Right lobe of liver (tissue), 6 donors: ENCODE results near the gene AOC2. TPM values are rescaled to one million over a fixed set of nuclear protein-coding genes. Genes with fewer than 3 reads are reported as not detected.
"Not testable (repeated sequence)": the region's sequence is repeated elsewhere in the genome, so short reads cannot be mapped to it uniquely, and the experiment has no call there.

Source experiments
- ATAC-seq, 4 donors: fragments of 200-7000 bp; cut with Tn5 transposase; one replicate each; pipeline ENCODE4 v1.9.1; 2020; ENCODE audit warnings: mild to moderate bottlenecking in 4 of 4, moderate library complexity in 4 of 4
- DNase-seq, 3 donors: peaks; one replicate each; pipeline ENCODE4 v3.0.0-alpha.2; 2020
- H3K27ac ChIP-seq, 3 donors: fragments of 200-600 bp; one replicate each; pipeline ENCODE4 v1.8.0; 2022
- H3K27me3 ChIP-seq, 2 donors: fragments of 200-600 bp; one replicate each; pipeline ENCODE4 v1.8.0; 2022
- H3K36me3 ChIP-seq, 4 donors: fragments of 200-600 bp; sonication (generic) in 1 of 4; one replicate each; pipeline versions ENCODE4 v1.5.1 to v1.8.0; 2017 to 2022; ENCODE audit warnings: control low read depth in 1 of 4
- H3K4me1 ChIP-seq, 4 donors: fragments of 200-600 bp; sonication (generic) in 1 of 4; one replicate each; pipeline versions ENCODE4 v1.5.1 to v1.8.0; 2017 to 2022; ENCODE audit warnings: control low read depth in 1 of 4
- H3K4me3 ChIP-seq, 3 donors: fragments of 200-600 bp; one replicate each; pipeline ENCODE4 v1.8.0; 2022
- H3K9me3 ChIP-seq, 4 donors: fragments of 200-600 bp; sonication (generic) in 1 of 4; one replicate each; pipeline versions ENCODE4 v1.5.1 to v1.8.0; 2017 to 2022; ENCODE audit warnings: control low read depth in 1 of 4
- POLR2A ChIP-seq: fragments of 450-650 bp; IDR thresholded peaks from one replicate; pipeline ENCODE4 v1.6.1; 2017; ENCODE audit warnings: antibody characterized with exemption, mild to moderate bottlenecking
- WGBS: methylation state at CpG from one replicate; pipeline ENCODE4 v1.1.6; 2018; ENCODE audit warnings: low coverage, low lambda C conversion rate; ENCODE audit not compliant: insufficient coverage; ENCODE audit errors: missing lambda C conversion rate; 5-methylcytosine and 5-hydroxymethylcytosine counted together
- intact Hi-C, 2 donors: fragments of 100-400 bp; cut with DNase I; formaldehyde crosslinking; loops; one replicate each; pipeline versions ENCODE4 v1.11.2 to v1.14.1; 2022
- total RNA-seq, 6 experiments: library from RNA; depleted of rRNA in 2 of 6; stranded (reverse); fragments of >200 nt in 2 of 6; fragmentation: NEBNext Ultra II Directional in 3 of 6; extraction: Animal tissue kit (Norgen Biotek cat#: 25700) in 3 of 6; gene quantifications; one replicate each; pipeline versions ENCODE4 v1.1.0 to v1.2.4, GENCODE V29; 2016 to 2023
- TF ChIP-seq, protein P1 (sequence below), 4 donors: fragments of 200-600 bp in 3 of 4; fragments of 450-650 bp in 1 of 4; IDR thresholded peaks; one replicate each; pipeline versions ENCODE4 v1.5.1 to v1.8.0; 2016 to 2022; ENCODE audit warnings: antibody characterized with exemption in 4 of 4, mild to moderate bottlenecking in 2 of 4
- donor health status: DM: no; HTN: yes; CAD: no.
- donor health status: DM: no; HTN: no; CAD: no.
- donor health status: DM: no; HTN: no; CAD: no.
- donor health status: DM: no; HTN: yes; CAD: no.
- donor health status: DM: no; HTN: yes; CAD: no.

Gene AOC2
- total RNA-seq, 6 experiments from 2014 or later: 0.62 to 2.0 (median 1.4) TPM

DNA sequence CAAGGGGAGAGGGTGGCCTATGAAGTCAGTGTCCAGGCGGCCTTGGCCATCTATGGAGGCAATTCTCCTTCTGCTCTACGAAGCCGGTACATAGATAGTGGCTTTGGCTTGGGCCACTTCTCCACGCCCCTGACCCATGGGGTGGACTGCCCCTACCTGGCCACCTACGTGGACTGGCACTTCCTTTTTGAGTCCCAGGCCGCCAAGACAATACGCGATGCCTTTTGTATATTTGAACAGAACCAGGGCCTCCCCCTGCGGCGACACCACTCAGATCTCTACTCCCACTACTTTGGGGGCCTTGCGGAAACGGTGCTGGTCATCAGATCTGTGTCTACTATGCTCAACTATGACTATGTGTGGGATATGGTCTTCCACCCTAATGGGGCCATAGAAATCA is 24.0 kb downstream of the AOC2 start:
- DNase-seq (peak in 1 of 3 donors; percentile 42), ATAC-seq (no peak)
- Histone ChIP-seq H3K9me3 (no peaks in the 10 kb centered on the region), H3K36me3 (peaks cover 0 to 10% (median 0%) of the 10 kb centered on the region in 4 donors), H3K4me3 (peak overlapping the region; percentile 45 to 72 (median 62)), H3K4me1 (peaks cover 0 to 60% (median 21%) of the 10 kb centered on the region in 4 donors), H3K27me3 (no peaks in the 10 kb centered on the region), H3K27ac (peak overlapping the region in 1 of 3 donors; percentile 74)
- WGBS: 33% methylated on average over 10 of the region's 12 CpGs
- intact Hi-C loops: no loop called here
- TF ChIP-seq POLR2A: no peak
- TF ChIP-seq, protein P1, sequence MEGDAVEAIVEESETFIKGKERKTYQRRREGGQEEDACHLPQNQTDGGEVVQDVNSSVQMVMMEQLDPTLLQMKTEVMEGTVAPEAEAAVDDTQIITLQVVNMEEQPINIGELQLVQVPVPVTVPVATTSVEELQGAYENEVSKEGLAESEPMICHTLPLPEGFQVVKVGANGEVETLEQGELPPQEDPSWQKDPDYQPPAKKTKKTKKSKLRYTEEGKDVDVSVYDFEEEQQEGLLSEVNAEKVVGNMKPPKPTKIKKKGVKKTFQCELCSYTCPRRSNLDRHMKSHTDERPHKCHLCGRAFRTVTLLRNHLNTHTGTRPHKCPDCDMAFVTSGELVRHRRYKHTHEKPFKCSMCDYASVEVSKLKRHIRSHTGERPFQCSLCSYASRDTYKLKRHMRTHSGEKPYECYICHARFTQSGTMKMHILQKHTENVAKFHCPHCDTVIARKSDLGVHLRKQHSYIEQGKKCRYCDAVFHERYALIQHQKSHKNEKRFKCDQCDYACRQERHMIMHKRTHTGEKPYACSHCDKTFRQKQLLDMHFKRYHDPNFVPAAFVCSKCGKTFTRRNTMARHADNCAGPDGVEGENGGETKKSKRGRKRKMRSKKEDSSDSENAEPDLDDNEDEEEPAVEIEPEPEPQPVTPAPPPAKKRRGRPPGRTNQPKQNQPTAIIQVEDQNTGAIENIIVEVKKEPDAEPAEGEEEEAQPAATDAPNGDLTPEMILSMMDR (IDR thresholded peaks at IDR 0.05): no peak

DNA sequence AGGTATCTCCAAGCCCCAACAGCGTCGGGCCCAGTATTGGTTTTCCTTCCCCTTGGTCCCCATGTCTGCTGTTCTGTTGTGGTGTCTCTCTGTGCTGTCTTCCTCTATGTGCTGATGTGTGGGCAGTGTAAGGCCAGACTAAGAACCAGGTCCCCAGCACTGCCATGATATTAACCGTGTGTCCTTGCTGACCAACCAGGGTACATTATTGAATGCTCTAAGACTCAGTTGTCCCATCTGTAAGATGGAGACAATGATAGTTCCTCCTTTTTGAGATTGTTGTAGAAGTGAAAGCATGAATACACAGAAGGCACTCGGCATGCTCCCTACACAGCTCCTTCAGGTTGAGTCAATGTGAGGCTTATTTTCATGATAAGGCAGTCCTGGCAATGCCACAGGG is 27.3 kb downstream of the AOC2 start:
- Histone ChIP-seq H3K27me3 (no peaks in the 10 kb centered on the region), H3K4me3 (peak overlapping the region in 1 of 3 donors; percentile 72), H3K4me1 (peaks cover 0 to 30% (median 9%) of the 10 kb centered on the region in 4 donors), H3K9me3 (no peaks in the 10 kb centered on the region), H3K36me3 (peaks cover 0 to 16% (median 4%) of the 10 kb centered on the region in 4 donors), H3K27ac (no peak overlapping the region)
- no peak for ATAC-seq
- TF ChIP-seq, protein P1 (IDR thresholded peaks at IDR 0.05): no peak
- no peak for TF ChIP-seq POLR2A
- intact Hi-C loops: no loop called here
- no peak for DNase-seq
- 65% methylated on average over 4 of the region's 4 CpGs for WGBS

DNA sequence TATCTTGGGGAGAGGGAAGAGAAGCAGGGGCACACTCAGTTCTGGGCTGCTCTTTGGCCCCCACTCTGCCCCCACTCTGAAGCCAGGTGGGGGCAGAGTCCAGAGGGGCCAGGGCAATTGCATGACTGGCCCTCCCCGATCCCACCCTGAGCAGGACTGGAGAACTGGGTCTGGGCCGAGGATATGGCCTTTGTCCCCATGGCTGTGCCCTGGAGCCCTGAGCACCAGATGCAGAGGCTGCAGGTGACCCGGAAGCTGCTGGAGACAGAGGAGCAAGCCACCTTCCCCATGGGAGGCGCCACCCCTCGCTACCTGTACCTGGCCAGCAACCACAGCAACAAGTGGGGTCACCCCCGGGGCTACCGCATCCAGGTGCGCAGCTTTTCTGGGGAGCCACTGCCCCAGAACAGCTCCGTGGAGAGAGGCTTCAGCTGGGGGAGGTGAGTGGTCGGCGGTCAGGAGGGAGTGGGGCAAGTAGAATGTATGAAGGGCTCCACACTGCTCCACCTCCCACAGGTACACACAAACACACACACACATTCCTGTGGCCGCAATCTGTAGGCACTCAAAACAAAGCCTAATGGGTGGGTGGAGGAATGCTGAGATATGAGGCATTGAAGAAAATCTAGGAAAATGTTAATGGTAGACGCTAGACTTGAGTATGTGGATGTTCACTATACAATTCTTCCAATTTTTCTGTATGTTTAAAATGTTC is 28.0 kb downstream of the AOC2 start:
- intact Hi-C loops: no loop called here

DNA sequence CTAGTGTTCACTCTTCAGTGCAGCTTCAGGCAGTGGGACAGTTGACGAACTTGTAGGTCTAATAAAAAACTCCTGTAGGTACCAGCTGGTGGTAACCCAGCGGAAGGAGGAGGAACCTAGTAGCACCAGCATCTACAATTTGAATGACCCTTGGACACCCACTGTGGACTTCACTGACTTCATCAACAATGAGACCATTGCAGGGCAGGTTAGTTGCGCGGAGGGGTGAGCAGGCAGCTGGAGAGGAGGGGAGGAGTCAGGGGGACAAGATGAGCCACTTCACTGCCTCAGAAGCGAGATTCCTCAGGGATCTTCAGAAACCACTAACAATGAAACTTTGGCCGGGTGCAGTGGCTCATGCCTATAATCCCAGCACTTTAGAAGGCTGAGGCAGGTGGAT is 28.9 kb downstream of the AOC2 start:
- Histone ChIP-seq H3K36me3 (peaks cover 0 to 16% (median 4%) of the 10 kb centered on the region in 4 donors), H3K4me1 (peaks cover 0 to 45% (median 12%) of the 10 kb centered on the region in 4 donors), H3K27me3 (no peaks in the 10 kb centered on the region), H3K4me3 (no peak overlapping the region), H3K27ac (no peak overlapping the region), H3K9me3 (no peaks in the 10 kb centered on the region)
- 56% methylated on average over 2 of the region's 6 CpGs for WGBS
- DNase-seq: no peak
- no peak for TF ChIP-seq POLR2A
- TF ChIP-seq, protein P1 (IDR thresholded peaks at IDR 0.05): no peak
- intact Hi-C loops: no loop called here
- no peak for ATAC-seq

More for the DNA sequence above, 28.0 kb downstream of the AOC2 start:
- TF ChIP-seq, protein P1 (IDR thresholded peaks at IDR 0.05): no peak
- TF ChIP-seq POLR2A: no peak
- H3K36me3 ChIP-seq: peaks cover 0 to 16% (median 4%) of the 10 kb centered on the region in 4 donors
- WGBS: 92% methylated on average over 4 of the region's 13 CpGs
- peaks cover 0 to 36% (median 9%) of the 10 kb centered on the region in 4 donors for H3K4me1 ChIP-seq
- H3K27ac ChIP-seq: no peak overlapping the region
- DNase-seq: peak in 1 of 3 donors; percentile 55
- ATAC-seq: peak in 3 of 4 donors; percentile 8 to 16 (median 8)
- no peaks in the 10 kb centered on the region for H3K27me3 ChIP-seq
- H3K9me3 ChIP-seq: no peaks in the 10 kb centered on the region
- H3K4me3 ChIP-seq: no peak overlapping the region

DNA sequence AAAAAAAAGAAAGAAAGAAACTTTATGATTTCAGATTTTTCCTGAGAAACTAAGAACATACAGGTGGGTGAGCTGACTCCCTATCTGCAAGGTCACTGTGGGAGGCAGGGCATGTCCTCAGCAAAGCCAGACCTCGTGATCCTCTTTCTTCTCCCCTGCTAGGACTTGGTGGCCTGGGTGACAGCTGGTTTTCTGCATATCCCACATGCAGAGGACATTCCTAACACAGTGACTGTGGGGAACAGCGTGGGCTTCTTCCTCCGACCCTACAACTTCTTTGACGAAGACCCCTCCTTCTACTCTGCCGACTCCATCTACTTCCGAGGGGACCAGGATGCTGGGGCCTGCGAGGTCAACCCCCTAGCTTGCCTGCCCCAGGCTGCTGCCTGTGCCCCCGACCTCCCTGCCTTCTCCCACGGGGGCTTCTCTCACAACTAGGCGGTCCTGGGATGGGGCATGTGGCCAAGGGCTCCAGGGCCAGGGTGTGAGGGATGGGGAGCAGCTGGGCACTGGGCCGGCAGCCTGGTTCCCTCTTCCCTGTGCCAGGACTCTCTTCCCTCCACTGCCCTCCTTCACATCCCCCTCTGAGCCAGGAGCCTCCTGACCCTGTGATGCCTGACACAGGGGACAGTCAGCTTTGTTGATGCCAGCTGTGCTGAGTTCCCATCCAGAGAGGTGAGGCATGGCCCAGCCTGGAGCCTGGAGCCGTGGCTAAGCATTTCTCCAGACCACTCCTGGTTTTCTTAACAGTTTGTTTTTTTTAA is 29.7 kb downstream of the AOC2 start:
- H3K27me3 ChIP-seq, H3K9me3 ChIP-seq, ATAC-seq, H3K27ac ChIP-seq, DNase-seq, intact Hi-C loops, H3K4me3 ChIP-seq: not testable (repeated sequence)
- 66% methylated on average over 2 of the region's 12 CpGs for WGBS
- H3K36me3 ChIP-seq: peaks cover 0 to 16% (median 4%) of the 10 kb centered on the region in 4 donors
- peaks cover 0 to 49% (median 15%) of the 10 kb centered on the region in 4 donors for H3K4me1 ChIP-seq
